Colonic mucosa (tissue), 4 donors: Measurements from ENCODE around the gene RORB. TPM values are rescaled to one million over a fixed set of nuclear protein-coding genes. Genes with fewer than 3 reads are reported as not detected.

ENCODE experiments used
- DNase-seq: peaks from one replicate; pipeline ENCODE4 v3.0.0-alpha.2; 2020
- H3K27ac ChIP-seq: fragments of 200-600 bp; one replicate; pipeline ENCODE4 v1.8.0; 2021
- H3K27me3 ChIP-seq: fragments of 200-600 bp; one replicate; pipeline ENCODE4 v1.8.0; 2021
- H3K36me3 ChIP-seq: fragments of 200-600 bp; one replicate; pipeline ENCODE4 v1.8.0; 2021
- H3K4me1 ChIP-seq: fragments of 200-600 bp; one replicate; pipeline ENCODE4 v1.8.0; 2021; ENCODE audit warnings: mild to moderate bottlenecking
- H3K4me3 ChIP-seq: fragments of 200-600 bp; one replicate; pipeline ENCODE4 v1.8.0; 2021
- H3K9ac ChIP-seq, 2 donors: one replicate each; pipeline ENCODE4 v1.7.0; 2013; ENCODE audit warnings: control low read depth in 2 of 2, low read depth in 2 of 2, low read length in 2 of 2
- H3K9me3 ChIP-seq: fragments of 200-600 bp; one replicate; pipeline ENCODE4 v1.8.0; 2021
- intact Hi-C: fragments of 100-400 bp; cut with DNase I; formaldehyde crosslinking; loops from one replicate; pipeline ENCODE4 v1.14.1; 2022
- total RNA-seq, 2 donors: library from RNA; stranded (reverse); fragmentation: NEBNext Ultra II Directional in 1 of 2; extraction: Animal tissue kit (Norgen Biotek cat#: 25700) in 1 of 2; gene quantifications; one replicate each; pipeline ENCODE4 v1.2.1, GENCODE V29; 2021
- TF ChIP-seq, protein P1 (sequence below): fragments of 200-600 bp; IDR thresholded peaks from one replicate; pipeline ENCODE4 v1.8.0; 2022; ENCODE audit warnings: antibody characterized with exemption, mild to moderate bottlenecking
- donor health status: healthy.
- donor health status: DM: no; HTN: no; CAD: no.
- donor health status: DM: no; HTN: no; CAD: no.

Gene RORB
- total RNA-seq, 2 donors from 2014 or later: 0.13 to 0.15 TPM

GRCh38 chr9:74517188-74517587 is 20.1 kb downstream of the RORB start:
- intact Hi-C loops: no loop called here
- Histone ChIP-seq H3K4me1 (no peaks in the 10 kb centered on the region), H3K4me3 (no peak overlapping the region), H3K27me3 (no peaks in the 10 kb centered on the region), H3K36me3 (no peaks in the 10 kb centered on the region), H3K27ac (no peak overlapping the region), H3K9me3 (no peaks in the 10 kb centered on the region), H3K9ac (no peak overlapping the region)
- DNase-seq: no peak
- TF ChIP-seq, protein P1, sequence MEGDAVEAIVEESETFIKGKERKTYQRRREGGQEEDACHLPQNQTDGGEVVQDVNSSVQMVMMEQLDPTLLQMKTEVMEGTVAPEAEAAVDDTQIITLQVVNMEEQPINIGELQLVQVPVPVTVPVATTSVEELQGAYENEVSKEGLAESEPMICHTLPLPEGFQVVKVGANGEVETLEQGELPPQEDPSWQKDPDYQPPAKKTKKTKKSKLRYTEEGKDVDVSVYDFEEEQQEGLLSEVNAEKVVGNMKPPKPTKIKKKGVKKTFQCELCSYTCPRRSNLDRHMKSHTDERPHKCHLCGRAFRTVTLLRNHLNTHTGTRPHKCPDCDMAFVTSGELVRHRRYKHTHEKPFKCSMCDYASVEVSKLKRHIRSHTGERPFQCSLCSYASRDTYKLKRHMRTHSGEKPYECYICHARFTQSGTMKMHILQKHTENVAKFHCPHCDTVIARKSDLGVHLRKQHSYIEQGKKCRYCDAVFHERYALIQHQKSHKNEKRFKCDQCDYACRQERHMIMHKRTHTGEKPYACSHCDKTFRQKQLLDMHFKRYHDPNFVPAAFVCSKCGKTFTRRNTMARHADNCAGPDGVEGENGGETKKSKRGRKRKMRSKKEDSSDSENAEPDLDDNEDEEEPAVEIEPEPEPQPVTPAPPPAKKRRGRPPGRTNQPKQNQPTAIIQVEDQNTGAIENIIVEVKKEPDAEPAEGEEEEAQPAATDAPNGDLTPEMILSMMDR: no peak

DNA sequence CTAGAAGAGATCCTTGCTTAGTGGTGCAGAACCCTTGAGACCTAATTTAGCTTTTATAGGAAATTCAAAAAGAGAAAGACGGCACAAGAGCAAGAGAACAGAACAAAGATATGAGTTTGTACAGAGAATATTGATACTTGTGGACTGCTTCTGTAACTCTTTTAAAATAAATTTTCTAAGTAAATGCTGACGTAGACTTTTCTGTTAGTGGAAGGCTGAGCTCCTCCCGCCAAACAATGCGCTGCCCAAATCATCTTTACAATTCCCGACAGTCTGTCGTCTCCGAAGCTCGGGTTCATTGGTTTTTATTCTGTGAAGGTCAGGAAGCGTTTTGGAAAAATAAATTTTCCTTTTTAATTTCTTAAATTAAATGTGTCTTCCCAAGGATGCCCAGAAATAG is 22.3 kb downstream of the RORB start:
- TF ChIP-seq, protein P1: no peak
- intact Hi-C loops: no loop called here
- Histone ChIP-seq H3K4me1 (no peaks in the 10 kb centered on the region), H3K9ac (no peak overlapping the region), H3K27me3 (no peaks in the 10 kb centered on the region), H3K27ac (no peak overlapping the region), H3K4me3 (no peak overlapping the region), H3K9me3 (no peaks in the 10 kb centered on the region), H3K36me3 (no peaks in the 10 kb centered on the region)
- DNase-seq: no peak

GRCh38 chr9:74521009-74521408 is 23.9 kb downstream of the RORB start:
- Histone ChIP-seq H3K27me3 (no peaks in the 10 kb centered on the region), H3K27ac (no peak overlapping the region), H3K9ac (no peak overlapping the region), H3K4me1 (no peaks in the 10 kb centered on the region), H3K9me3 (no peaks in the 10 kb centered on the region), H3K4me3 (no peak overlapping the region), H3K36me3 (no peaks in the 10 kb centered on the region)
- no peak for DNase-seq
- intact Hi-C loops: no loop called here
- TF ChIP-seq, protein P1: no peak

DNA sequence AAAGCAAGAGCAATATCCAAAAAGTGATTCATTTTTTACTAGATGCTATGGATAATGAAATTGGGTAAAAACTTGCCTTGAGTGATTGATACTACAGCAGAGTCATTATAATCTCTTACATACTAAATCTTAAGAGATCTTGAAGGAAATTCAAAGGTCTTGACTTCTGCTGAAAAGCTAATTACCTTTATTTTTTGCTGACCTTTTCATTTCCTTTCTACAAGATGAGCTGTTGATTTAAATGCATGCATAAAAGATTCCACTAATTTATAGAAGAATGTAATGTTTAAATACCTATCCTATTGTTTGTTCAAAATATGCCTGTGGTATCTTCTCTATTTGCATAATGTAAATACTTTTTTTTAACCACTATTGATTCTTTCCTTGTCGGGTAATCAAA is 27.2 kb downstream of the RORB start:
- intact Hi-C loops: no loop called here
- Histone ChIP-seq H3K36me3 (no peaks in the 10 kb centered on the region), H3K9ac (no peak overlapping the region), H3K4me1 (no peaks in the 10 kb centered on the region), H3K27me3 (no peaks in the 10 kb centered on the region), H3K27ac (no peak overlapping the region), H3K4me3 (no peak overlapping the region), H3K9me3 (no peaks in the 10 kb centered on the region)
- TF ChIP-seq, protein P1: no peak
- no peak for DNase-seq

- Histone ChIP-seq H3K27ac (no peak overlapping the region), H3K4me1 (no peaks in the 10 kb centered on the region), H3K27me3 (no peaks in the 10 kb centered on the region), H3K9me3 (no peaks in the 10 kb centered on the region), H3K9ac (no peak overlapping the region), H3K36me3 (no peaks in the 10 kb centered on the region), H3K4me3 (no peak overlapping the region)
- TF ChIP-seq, protein P1: no peak
- no peak for DNase-seq
- intact Hi-C loops: no loop called here
Observed at GRCh38 chr9:74526215-74526614, 29.1 kb downstream of the RORB start.

DNA sequence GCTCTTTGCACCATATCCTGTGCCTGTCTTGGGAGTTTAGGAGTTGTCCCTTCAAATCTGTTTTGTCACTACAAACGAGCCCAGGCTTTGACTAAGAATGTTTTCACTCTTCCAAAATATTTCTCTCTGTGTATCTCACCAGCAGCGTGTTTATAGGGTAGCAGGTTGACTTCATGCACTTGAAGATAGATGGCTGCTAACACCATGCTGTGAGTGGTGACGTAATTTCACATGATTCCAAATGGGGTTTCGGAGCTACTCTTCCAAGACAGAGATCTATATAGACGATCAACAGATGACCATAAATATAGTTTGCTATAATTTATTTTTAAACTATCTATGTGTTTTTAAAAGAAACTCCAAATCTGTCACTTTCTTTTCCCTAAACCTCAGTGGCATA is 30.6 kb downstream of the RORB start:
- TF ChIP-seq, protein P1: no peak
- Histone ChIP-seq H3K27ac (no peak overlapping the region), H3K36me3 (no peaks in the 10 kb centered on the region), H3K27me3 (no peaks in the 10 kb centered on the region), H3K4me3 (no peak overlapping the region), H3K9ac (no peak overlapping the region), H3K9me3 (no peaks in the 10 kb centered on the region), H3K4me1 (no peaks in the 10 kb centered on the region)
- intact Hi-C loops: no loop called here
- no peak for DNase-seq
